ENCODE results near the gene RAB26.
"Not testable (repeated sequence)": the region's sequence is repeated elsewhere in the genome, so short reads cannot be mapped to it uniquely, and the experiment has no call there.

RAB26 gene

DNA sequence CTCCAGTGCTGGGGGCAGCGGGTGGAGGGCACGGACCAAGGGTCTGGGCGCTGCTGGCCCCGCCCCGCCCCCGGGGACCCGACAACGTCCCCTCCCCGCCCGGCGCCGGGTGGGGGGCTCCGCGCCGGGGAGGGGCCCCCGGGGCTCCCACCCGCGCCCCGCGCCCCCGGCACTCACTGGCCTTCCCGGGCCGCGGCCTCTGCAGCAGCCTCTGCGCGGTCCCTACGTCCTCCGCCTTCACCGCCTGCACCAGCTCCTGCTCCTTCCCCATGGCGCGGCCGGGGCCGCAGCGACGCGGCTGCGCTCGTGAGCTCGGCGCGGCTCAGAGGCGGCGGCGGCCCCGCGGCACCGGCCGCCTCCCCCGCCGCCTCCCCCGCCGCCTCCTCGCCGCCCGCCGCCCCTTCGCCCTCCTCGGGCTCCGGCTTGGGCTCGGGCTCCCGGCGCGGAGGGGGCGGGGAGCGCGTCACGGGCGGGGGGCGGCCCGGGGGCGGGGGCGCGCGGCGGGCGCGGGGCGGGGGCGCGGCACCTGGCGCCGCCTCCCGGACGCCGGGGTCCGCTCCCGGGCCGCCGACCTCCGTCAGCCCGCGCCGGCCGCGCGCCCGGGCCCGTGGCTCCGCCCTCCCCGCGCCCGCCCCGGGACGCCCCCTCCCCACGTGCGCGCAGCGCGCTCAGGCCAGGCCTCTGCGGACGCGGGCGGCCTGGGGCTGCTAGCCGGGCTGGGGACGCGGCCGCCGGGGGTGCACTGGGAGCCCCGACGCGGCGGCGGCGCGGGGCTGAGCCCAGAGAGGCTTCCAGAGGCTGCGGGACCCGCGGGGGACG is 47.9 kb downstream of the RAB26 start, which contains the start of gene CASKIN1:
TSS of gene CASKIN1 (minus strand) at position 444 of the 819 bp plus-strand sequence. CDS start at position 271, 173 bp downstream.
- no peak for DNase-seq (ENCODE audit: low read depth)

DNA sequence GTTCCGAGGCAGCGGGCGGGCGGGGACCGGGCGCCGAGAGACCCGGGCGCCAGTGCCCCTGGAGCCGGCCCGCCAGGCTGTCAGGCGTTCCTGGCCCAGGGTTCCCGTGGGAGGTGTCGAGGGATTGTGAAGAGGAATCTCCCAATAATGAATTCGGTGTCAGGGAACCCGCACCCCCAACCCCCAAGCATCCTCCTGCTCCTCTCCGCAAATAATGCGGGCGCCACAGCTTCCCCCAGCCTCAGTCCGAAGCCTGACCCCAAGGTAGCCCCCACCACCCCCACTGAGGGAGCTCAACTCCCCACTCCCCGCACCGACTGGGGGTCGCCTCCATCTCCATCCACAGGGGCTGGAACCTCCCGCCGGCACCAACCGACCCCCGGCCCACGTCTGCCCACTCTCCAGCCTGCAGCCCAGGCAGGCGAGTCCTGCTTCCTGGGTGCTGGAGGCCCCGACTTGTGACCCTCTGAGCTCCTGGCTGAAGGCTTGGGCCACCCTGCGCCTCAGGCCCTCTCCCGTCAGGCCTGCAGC is 48.6 kb downstream of the RAB26 start:
- no peak for DNase-seq (ENCODE audit: low read depth)

DNA sequence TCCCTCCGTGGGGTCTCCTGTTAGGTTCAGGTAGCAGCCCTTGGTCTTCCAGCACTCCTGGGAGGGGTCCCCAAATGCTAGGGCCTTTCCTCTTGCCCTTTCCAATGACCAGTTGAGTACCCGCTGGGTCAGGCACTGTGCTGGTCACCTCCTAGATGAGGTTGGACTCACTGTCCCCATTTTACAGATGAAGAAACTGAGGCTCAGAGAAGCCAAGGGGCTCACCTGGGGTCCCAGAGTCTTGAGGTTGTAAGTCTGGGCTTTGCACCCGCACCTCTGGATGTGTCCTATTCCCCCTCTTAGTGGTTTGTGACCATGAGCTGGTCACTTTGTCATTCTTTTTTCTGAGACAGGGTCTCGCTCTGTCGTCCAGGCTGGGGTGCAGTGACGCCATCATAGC is 49.3 kb downstream of the RAB26 start:
- DNase-seq (ENCODE audit: low read depth), result no peak

DNA sequence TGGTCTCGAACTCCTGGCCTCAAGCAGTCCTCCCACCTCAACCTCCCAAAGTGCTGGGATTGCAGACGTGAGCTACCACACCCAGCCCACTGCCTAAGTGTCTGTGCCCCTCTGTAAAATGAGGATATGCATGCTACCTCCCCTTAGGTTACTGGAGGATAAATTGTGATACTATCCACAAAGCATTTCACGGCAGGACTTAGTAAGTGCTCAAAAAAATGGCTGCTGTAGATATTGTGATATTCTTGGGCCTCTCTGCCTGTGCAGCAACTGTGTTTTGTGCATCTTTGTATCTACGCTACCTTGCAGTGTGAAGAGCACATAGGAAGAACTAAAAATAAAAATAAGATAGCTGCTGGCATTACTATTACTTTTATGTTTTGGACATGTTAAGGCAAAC is 49.9 kb downstream of the RAB26 start:
- no peak for DNase-seq (ENCODE audit: low read depth)

DNA sequence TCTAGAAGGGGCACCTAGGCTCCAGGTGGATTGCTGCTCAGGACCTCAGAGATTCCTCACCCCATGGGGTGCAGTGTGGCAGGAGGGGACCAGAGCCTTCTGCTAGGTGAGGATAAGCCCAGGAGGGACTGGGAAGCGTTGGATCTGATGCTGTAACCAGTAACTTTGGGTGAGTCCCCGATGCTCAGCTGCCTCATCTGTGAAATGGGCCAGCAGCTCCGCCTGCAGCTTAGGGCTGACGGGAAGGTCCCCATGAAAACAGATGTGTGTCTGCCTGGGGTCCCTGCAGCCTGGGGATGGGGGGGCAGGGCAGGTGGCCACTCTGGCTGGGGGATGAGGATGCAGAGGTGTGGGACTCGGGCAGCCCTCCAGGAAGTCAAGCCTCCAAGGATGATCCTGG is 50.7 kb downstream of the RAB26 start:
- no peak for DNase-seq (ENCODE audit: low read depth)

DNA sequence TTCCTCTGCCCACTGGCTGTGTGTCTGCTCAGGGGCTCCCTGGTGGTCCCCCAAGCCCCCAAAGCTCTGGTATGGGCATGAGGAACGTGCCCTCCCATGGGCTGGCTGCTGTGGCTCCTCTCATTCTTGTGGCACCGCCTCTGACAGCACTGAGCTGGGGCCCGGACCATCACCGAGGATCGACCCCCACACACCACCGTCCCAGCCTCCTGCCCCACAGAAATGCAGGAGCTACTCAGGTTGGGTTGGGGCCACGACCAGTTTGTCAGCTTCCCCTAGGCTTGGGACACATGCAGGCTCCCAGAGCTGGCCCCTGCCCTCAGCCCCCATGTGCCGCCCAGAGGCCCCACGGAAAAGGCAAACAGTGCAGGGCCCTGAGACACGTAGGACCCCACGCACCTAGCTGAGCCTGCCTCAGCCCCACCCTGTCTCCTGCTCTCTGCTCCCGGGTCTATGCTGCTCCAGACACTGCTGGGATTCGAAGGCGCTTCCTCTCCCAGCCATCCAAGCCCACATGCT is 51.3 kb downstream of the RAB26 start:
- DNase-seq (ENCODE audit: low read depth), result no peak

DNA sequence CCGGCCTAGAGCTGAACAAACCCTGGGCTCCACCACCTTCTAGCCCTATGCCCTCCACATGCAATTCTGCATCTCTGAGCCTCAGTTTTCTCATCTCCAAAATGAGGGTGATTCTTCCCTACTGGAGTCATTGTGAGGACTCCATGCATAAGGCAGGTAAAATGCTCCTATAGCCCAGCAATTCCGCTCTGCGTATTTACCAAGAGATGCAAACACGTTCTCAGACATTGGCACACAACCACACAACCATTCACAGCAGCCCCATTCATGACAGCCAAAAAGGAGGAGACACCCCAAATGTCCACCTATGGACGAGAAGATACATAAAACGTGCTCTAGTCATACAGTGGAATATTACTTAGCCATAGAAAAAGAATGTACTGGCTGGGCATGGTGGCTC is 51.9 kb downstream of the RAB26 start:
- DNase-seq (ENCODE audit: low read depth), result no peak

DNA sequence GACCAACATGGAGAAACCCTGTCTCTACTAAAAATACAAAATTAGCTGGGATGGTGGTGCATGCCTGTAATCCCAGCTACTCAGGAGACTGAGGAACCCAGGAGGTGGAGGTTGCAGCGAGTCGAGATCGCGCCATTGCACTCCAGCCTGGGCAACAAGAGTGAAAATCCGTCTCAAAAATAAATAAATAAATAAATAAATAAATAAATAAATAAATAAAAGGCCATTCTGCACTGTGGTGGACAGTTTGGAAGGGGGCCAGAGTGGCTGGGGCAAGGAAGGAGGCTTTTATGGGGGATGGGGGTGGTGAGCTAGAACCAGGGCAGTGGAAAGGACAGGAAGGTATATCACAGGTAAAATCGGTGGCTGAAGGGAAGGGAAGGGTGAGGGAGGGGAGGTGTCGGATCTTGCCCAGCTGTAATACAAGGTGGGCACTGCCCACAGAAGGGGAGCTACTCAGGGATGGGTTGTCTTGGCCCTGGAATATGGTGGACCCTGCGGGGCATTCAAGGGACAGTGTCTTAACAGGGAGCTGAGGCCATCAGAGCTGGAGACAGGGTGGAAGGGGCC is 54.8 kb downstream of the RAB26 start:
- not testable (repeated sequence) for DNase-seq (ENCODE audit: low read depth)

Measured in HS-27A (cell line).